K562 treated with DMSO at 1 percent for 48 hours (cell line): ENCODE measurements around the gene TAF1. TPM values are rescaled to one million over a fixed set of nuclear protein-coding genes. Genes with fewer than 3 reads are reported as not detected.

Experiments
- total RNA-seq: library from RNA; unstranded; fragments of 300-600 nt; gene quantifications from 2 replicates; pipeline ENCODE4 v1.2.3, GENCODE V29; 2022; ENCODE audit warnings: low replicate concordance; ENCODE audit errors: extremely low read depth

Gene TAF1, protein sequence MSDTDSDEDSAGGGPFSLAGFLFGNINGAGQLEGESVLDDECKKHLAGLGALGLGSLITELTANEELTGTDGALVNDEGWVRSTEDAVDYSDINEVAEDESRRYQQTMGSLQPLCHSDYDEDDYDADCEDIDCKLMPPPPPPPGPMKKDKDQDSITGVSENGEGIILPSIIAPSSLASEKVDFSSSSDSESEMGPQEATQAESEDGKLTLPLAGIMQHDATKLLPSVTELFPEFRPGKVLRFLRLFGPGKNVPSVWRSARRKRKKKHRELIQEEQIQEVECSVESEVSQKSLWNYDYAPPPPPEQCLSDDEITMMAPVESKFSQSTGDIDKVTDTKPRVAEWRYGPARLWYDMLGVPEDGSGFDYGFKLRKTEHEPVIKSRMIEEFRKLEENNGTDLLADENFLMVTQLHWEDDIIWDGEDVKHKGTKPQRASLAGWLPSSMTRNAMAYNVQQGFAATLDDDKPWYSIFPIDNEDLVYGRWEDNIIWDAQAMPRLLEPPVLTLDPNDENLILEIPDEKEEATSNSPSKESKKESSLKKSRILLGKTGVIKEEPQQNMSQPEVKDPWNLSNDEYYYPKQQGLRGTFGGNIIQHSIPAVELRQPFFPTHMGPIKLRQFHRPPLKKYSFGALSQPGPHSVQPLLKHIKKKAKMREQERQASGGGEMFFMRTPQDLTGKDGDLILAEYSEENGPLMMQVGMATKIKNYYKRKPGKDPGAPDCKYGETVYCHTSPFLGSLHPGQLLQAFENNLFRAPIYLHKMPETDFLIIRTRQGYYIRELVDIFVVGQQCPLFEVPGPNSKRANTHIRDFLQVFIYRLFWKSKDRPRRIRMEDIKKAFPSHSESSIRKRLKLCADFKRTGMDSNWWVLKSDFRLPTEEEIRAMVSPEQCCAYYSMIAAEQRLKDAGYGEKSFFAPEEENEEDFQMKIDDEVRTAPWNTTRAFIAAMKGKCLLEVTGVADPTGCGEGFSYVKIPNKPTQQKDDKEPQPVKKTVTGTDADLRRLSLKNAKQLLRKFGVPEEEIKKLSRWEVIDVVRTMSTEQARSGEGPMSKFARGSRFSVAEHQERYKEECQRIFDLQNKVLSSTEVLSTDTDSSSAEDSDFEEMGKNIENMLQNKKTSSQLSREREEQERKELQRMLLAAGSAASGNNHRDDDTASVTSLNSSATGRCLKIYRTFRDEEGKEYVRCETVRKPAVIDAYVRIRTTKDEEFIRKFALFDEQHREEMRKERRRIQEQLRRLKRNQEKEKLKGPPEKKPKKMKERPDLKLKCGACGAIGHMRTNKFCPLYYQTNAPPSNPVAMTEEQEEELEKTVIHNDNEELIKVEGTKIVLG (N-terminal part only)
- not detected in 2 replicates for total RNA-seq

DNA sequence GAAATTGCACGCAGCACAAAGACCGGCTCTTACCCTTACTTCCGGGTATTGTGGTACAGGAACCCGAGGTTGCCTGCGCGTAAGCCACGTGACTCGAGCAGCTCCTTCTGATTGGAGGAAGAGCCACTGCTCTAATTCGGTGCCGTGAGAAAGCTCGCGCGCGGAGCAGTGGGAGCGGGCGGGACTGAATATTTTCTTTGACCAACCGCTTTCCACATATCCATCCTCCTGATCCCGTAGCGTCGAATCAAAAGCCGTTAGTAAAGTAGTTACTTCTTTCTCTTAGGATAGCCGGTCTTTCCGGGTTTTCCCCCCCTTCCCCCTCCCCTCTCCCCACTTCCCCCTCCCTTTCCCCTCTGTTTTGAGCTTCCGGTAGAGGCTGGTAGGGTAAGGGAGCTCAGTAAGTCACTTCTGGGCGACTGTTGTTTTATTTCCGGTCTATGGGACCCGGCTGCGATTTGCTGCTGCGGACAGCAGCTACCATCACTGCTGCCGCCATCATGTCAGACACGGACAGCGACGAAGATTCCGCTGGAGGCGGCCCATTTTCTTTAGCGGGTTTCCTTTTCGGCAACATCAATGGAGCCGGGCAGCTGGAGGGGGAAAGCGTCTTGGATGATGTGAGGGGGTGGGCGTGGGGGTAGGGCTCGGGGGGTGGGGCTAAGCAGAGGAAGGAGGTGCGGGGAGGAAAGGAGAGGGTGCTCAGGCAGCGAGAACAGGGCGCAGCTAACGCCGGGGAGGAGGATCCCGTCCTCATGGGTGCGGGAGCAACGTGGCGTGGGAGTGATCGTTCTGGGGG is at the start of gene TAF1:
TSS of gene TAF1 (plus strand) at position 483 of the 799 bp plus-strand sequence. CDS start at position 501, 18 bp downstream.

Other genes starting within 250 kb of the TAF1 start
- not detected in 2 replicates for gene MED12, start 247.8 kb upstream of the TAF1 start, total RNA-seq
- not detected in 2 replicates for gene NLGN3, start 221.5 kb upstream of the TAF1 start, total RNA-seq
- gene GJB1, start 143.1 kb upstream of the TAF1 start, total RNA-seq = not detected in 2 replicates
- not detected in 2 replicates for gene ZMYM3, start 112.2 kb upstream of the TAF1 start, total RNA-seq
- 314 TPM in 1 of 2 replicates, not detected in the other for gene NONO, start 82.7 kb upstream of the TAF1 start, total RNA-seq
- gene ITGB1BP2, start 64.6 kb upstream of the TAF1 start, total RNA-seq = not detected in 2 replicates
- gene OGT, start 166.7 kb downstream of the TAF1 start, total RNA-seq = not detected in 2 replicates
- not detected in 2 replicates for gene GCNA, start 212.1 kb downstream of the TAF1 start, total RNA-seq